ENCODE measurements around the gene NRAP. TPM values are rescaled to one million over a fixed set of nuclear protein-coding genes. Genes with fewer than 3 reads are reported as not detected.

The NRAP gene
- total RNA-seq, 1 experiment from 2014 or later: not detected

DNA sequence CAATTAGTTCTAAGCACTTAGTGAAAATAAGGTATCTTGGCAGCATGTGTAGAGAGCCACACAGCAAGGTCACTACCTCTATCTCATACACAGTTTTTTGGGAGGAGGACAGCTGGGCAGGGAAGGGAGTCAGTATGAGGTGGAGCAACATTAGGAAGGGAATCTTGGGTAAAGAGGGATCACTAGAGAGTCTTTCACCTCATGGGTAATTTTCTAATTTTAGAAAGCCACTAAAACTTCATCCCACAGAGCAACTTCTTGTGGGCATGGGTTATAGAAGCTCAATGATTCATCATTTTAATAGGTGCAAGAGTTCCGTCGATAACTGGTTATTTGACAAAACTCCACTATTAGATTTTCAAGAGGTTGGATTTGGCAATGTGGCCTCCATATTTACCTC, 2.5 kb downstream of the NRAP start:
- Histone ChIP-seq H3T11ph (ENCODE audit: low read length) (no peak overlapping the region), H3K9me3 (ENCODE audit: control insufficient read depth, low read depth, low read length) (no peaks in the 10 kb centered on the region), H3K27ac (ENCODE audit: insufficient read length, low read depth, low read length) (no peak overlapping the region), H3K79me2 (ENCODE audit: insufficient read depth, low read length) (no peaks in the 10 kb centered on the region), H3K18ac (ENCODE audit: insufficient read length, low read depth, low read length) (no peak overlapping the region), H2AK5ac (ENCODE audit: insufficient read length, low read length) (no peak overlapping the region), H3K23me2 (ENCODE audit: insufficient read length, low read depth, low read length, poor library complexity, severe bottlenecking) (no peaks in the 10 kb centered on the region), H3K56ac (ENCODE audit: insufficient read length, low read depth, low read length) (no peak overlapping the region), H2BK5ac (ENCODE audit: insufficient read length, low read length) (no peak overlapping the region), H3K79me1 (ENCODE audit: insufficient read depth, low read depth, low read length, poor library complexity, severe bottlenecking) (no peaks in the 10 kb centered on the region), H3K27me3 (ENCODE audit: insufficient read depth, low read length) (no peaks in the 10 kb centered on the region), H3K9ac (ENCODE audit: extremely low read depth, insufficient read length, low read length) (no peak overlapping the region), H4K8ac (replicated peaks; ENCODE audit: insufficient read length, low read depth, low read length) (no peak overlapping the region), H4K20me1 (ENCODE audit: control insufficient read depth, insufficient read depth, insufficient read length) (no peaks in the 10 kb centered on the region), H2BK120ac (ENCODE audit: low read depth, low read length, poor library complexity, severe bottlenecking) (no peak overlapping the region), H3K4me1 (ENCODE audit: insufficient read depth, low read length) (no peaks in the 10 kb centered on the region), H4K91ac (ENCODE audit: insufficient read length, low read depth, low read length) (no peak overlapping the region), H2BK12ac (ENCODE audit: insufficient read length, low read depth, low read length) (no peak overlapping the region), H4K5ac (ENCODE audit: insufficient read length, low read depth, low read length) (no peak overlapping the region), H2BK15ac (ENCODE audit: low read depth, low read length) (no peak overlapping the region), H2AFZ (ENCODE audit: low read length) (no peak overlapping the region), H2BK20ac (ENCODE audit: low read depth, low read length, poor library complexity, severe bottlenecking) (no peak overlapping the region), H3K4ac (ENCODE audit: low read depth, low read length) (no peak overlapping the region), H3K4me2 (ENCODE audit: insufficient read depth, insufficient read length, low read length) (no peak overlapping the region), H3K23ac (ENCODE audit: insufficient read length, low read depth, low read length) (no peak overlapping the region), H3K14ac (ENCODE audit: insufficient read depth, low read length) (no peak overlapping the region)
- DNase-seq: no peak
- no peak overlapping the region for H3K4me3 Mint-ChIP-seq
- H3K4me1 Mint-ChIP-seq: peaks cover 0 to 7% of the 10 kb centered on the region in 2 experiments; a peak in 3 of 4 replicates
- H3K9me3 Mint-ChIP-seq: no peaks in the 10 kb centered on the region
- TF ChIP-seq, protein P1, sequence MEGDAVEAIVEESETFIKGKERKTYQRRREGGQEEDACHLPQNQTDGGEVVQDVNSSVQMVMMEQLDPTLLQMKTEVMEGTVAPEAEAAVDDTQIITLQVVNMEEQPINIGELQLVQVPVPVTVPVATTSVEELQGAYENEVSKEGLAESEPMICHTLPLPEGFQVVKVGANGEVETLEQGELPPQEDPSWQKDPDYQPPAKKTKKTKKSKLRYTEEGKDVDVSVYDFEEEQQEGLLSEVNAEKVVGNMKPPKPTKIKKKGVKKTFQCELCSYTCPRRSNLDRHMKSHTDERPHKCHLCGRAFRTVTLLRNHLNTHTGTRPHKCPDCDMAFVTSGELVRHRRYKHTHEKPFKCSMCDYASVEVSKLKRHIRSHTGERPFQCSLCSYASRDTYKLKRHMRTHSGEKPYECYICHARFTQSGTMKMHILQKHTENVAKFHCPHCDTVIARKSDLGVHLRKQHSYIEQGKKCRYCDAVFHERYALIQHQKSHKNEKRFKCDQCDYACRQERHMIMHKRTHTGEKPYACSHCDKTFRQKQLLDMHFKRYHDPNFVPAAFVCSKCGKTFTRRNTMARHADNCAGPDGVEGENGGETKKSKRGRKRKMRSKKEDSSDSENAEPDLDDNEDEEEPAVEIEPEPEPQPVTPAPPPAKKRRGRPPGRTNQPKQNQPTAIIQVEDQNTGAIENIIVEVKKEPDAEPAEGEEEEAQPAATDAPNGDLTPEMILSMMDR (conservative IDR thresholded peaks at IDR 0.05): no peak
- no peaks in the 10 kb centered on the region for H3K36me3 Mint-ChIP-seq (ENCODE audit: insufficient read depth in 1 of 3, low read depth in 3 of 3)
- no peak overlapping the region for H3K27ac Mint-ChIP-seq
- no CpG with 5 or more reads among the region's 2 CpGs for whole genome bisulfite sequencing (ENCODE audit: extremely low coverage, insufficient read length, low lambda C conversion rate)
- peaks cover 8% of the 10 kb centered on the region for H3K27me3 Mint-ChIP-seq (ENCODE audit: low read depth)

Measured in H9 (cell line).